Activated T-helper 17 cell treated with anti-CD3 and anti-CD28 coated beads, Interleukin-2, amount 50 U/mL, for 72 hours (primary cell): Measurements from ENCODE around the gene TSPAN31. TPM values are rescaled to one million over a fixed set of nuclear protein-coding genes. Genes with fewer than 3 reads are reported as not detected.

Experiments used
- ATAC-seq: fragments of 150-1000 bp; cut with Tn5 transposase; replicated peaks from 2 replicates; pipeline ENCODE4 v1.10.0; 2021; ENCODE audit warnings: mild to moderate bottlenecking, moderate library complexity
- H3K27ac Mint-ChIP-seq: one replicate; pipeline ENCODE4 v1.8.0; 2022; ENCODE audit warnings: mixed read lengths
- H3K27me3 Mint-ChIP-seq: one replicate; pipeline ENCODE4 v1.8.0; 2022; ENCODE audit warnings: mixed read lengths
- H3K36me3 Mint-ChIP-seq: one replicate; pipeline ENCODE4 v1.8.0; 2022; ENCODE audit warnings: low read depth, mild to moderate bottlenecking, mixed read lengths
- H3K4me1 Mint-ChIP-seq: one replicate; pipeline ENCODE4 v1.8.0; 2022; ENCODE audit warnings: mixed read lengths
- H3K4me3 Mint-ChIP-seq: one replicate; pipeline ENCODE4 v1.8.0; 2022; ENCODE audit warnings: mild to moderate bottlenecking, mixed read lengths
- H3K9me3 Mint-ChIP-seq: one replicate; pipeline ENCODE4 v1.8.0; 2022; ENCODE audit warnings: mixed read lengths
- total RNA-seq, 2 donors: library from RNA; stranded (reverse); gene quantifications; one replicate each; pipeline ENCODE4 v1.2.3, GENCODE V29; 2022

The TSPAN31 gene
- total RNA-seq, 2 donors from 2014 or later = 10.7 to 18.7 TPM

DNA sequence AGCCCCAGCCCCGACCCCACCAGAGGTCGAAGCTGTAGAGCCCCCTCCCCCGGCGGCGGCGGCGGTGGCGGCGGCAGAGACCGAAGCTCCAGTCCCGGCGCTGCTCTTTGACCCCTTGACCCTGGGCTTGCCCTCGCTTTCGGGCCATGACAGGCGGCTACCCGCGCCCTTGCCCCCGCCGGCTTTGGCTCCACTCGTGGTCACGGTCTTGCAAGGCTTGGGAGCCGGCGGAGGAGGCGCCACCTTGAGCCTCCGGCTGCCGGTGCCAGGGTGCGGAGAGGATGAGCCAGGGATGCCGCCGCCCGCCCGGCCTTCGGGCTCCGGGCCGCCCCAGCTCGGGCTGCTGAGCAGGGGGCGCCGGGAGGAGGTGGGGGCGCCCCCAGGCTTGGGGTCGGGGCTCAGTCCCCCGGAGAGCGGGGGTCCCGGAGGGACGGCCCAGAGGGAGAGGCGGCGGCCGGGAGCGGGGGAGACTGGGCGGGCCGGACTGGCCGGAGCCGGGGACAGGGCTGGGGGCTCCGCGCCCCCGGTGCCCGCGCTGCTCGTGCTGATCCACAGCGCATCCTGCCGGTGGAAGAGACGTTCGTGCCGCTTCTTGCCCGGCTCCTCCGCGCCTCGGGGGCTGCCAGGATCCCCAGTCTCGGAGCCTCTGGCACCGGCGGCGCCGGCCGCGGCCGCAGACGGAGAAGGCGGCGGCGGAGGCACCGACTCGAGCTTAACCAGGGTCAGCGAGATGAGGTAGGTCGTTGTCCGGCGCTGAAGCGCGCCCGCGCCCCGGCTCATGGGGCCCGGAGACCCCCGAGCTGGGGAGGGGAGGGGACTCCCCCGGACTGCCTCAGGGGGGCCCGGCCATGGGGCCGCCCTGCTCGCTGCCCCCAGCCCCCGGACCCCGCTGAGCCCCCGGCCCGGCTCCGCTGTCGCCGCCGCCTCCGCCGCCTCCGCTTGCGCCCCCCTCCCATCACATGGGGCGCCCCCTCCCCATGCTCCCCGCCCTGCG lies 7.1 kb upstream of the TSPAN31 start:
- Mint-ChIP-seq H3K27ac (no peak overlapping the region), H3K4me3 (no peak overlapping the region), H3K9me3 (no peaks in the 10 kb centered on the region), H3K36me3 (peaks cover 61% of the 10 kb centered on the region), H3K27me3 (no peaks in the 10 kb centered on the region), H3K4me1 (peaks cover 23% of the 10 kb centered on the region)
- no peak for ATAC-seq

GRCh38 chr12:57738661-57739237 lies 6.1 kb upstream of the TSPAN31 start, which contains the start of gene AGAP2:
Gene AGAP2 (minus strand): TSS chr12:57738742. CDS start chr12:57738246, 496 bp downstream.
- Mint-ChIP-seq H3K4me1 (peaks cover 22% of the 10 kb centered on the region), H3K9me3 (no peaks in the 10 kb centered on the region), H3K4me3 (peak within 1 kb of the TSS; percentile 99), H3K27me3 (no peaks in the 10 kb centered on the region), H3K27ac (peak within 1 kb of the TSS; percentile 80), H3K36me3 (peaks cover 51% of the 10 kb centered on the region)
- ATAC-seq = no peak

DNA sequence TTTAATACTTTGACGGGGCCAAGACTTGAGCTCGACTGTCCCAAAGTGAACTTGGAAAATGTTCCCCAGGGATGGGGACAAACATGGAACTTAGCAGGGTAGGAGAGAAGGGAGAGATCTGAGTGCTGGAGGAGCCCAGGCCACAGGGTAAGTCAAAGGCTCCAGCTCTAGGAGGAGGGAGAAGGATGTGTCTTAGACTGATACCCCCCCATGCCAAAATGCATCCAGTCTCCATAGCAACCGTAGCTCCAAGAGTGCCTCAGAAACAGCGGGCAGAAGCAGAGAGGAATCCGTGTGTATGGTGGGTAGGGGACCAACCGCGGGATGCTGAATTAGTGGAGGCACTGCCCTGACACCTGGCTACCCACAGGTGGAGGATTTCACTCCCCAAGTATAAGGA lies 5.5 kb upstream of the TSPAN31 start:
- H3K4me1 Mint-ChIP-seq = peaks cover 27% of the 10 kb centered on the region

GRCh38 chr12:57739914-57740538 lies 4.8 kb upstream of the TSPAN31 start:
- peak overlapping the region; percentile 97 for H3K27ac Mint-ChIP-seq
- H3K36me3 Mint-ChIP-seq = peaks cover 48% of the 10 kb centered on the region
- ATAC-seq = no peak
- H3K4me1 Mint-ChIP-seq = peaks cover 27% of the 10 kb centered on the region
- no peaks in the 10 kb centered on the region for H3K9me3 Mint-ChIP-seq
- H3K27me3 Mint-ChIP-seq = no peaks in the 10 kb centered on the region
- H3K4me3 Mint-ChIP-seq = peak overlapping the region; percentile 99

More for the DNA sequence above, 5.5 kb upstream of the TSPAN31 start:
- Mint-ChIP-seq H3K9me3 (no peaks in the 10 kb centered on the region), H3K36me3 (peaks cover 48% of the 10 kb centered on the region), H3K27ac (peak overlapping the region; percentile 80), H3K27me3 (no peaks in the 10 kb centered on the region), H3K4me3 (peak overlapping the region; percentile 99)
- ATAC-seq = no peak

- peaks cover 32% of the 10 kb centered on the region for H3K4me1 Mint-ChIP-seq
- H3K4me3 Mint-ChIP-seq = peak overlapping the region; percentile 99
- peak overlapping the region; percentile 97 for H3K27ac Mint-ChIP-seq
- H3K27me3 Mint-ChIP-seq = no peaks in the 10 kb centered on the region
- no peaks in the 10 kb centered on the region for H3K9me3 Mint-ChIP-seq
- ATAC-seq = peak; percentile 68
- H3K36me3 Mint-ChIP-seq = peaks cover 46% of the 10 kb centered on the region
Observed at GRCh38 chr12:57740656-57741412, 4.0 kb upstream of the TSPAN31 start.

- Mint-ChIP-seq H3K4me1 (peaks cover 30% of the 10 kb centered on the region), H3K27ac (peak overlapping the region; percentile 97), H3K9me3 (no peaks in the 10 kb centered on the region), H3K27me3 (no peaks in the 10 kb centered on the region), H3K4me3 (peak overlapping the region; percentile 99), H3K36me3 (peaks cover 49% of the 10 kb centered on the region)
- no peak for ATAC-seq
Observed at GRCh38 chr12:57741413-57741789, 3.4 kb upstream of the TSPAN31 start.

- peak; percentile 74 for ATAC-seq
- H3K4me1 Mint-ChIP-seq = peaks cover 26% of the 10 kb centered on the region
- H3K36me3 Mint-ChIP-seq = peaks cover 49% of the 10 kb centered on the region
- H3K27ac Mint-ChIP-seq = peak overlapping the region; percentile 97
- H3K27me3 Mint-ChIP-seq = no peaks in the 10 kb centered on the region
- peak overlapping the region; percentile 99 for H3K4me3 Mint-ChIP-seq
- H3K9me3 Mint-ChIP-seq = no peaks in the 10 kb centered on the region
Observed at GRCh38 chr12:57741844-57742738, 2.7 kb upstream of the TSPAN31 start.

DNA sequence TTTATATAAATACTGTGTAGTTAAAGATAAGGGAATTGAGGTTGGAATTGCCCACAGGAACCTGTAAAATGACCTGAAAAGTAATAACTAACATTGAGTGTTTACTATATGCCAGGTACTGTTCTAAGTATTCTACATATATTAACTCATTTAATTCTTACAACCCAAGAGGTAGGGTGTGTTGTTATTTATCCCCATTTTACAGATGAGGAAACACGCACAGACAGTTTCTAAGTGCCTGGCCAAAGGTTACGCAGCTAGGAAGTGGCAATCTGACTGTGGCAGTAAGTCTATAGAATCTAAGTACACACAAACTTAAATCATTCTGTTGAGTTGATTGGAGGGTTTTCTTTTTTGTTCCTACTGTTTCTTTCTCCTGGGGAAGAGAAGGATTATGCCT lies 1.1 kb upstream of the TSPAN31 start:
- no peaks in the 10 kb centered on the region for H3K27me3 Mint-ChIP-seq
- H3K9me3 Mint-ChIP-seq = no peaks in the 10 kb centered on the region
- peak overlapping the region; percentile 93 for H3K27ac Mint-ChIP-seq
- no peak for ATAC-seq
- H3K36me3 Mint-ChIP-seq = peaks cover 65% of the 10 kb centered on the region
- H3K4me1 Mint-ChIP-seq = peaks cover 26% of the 10 kb centered on the region
- H3K4me3 Mint-ChIP-seq = peak overlapping the region; percentile 95

DNA sequence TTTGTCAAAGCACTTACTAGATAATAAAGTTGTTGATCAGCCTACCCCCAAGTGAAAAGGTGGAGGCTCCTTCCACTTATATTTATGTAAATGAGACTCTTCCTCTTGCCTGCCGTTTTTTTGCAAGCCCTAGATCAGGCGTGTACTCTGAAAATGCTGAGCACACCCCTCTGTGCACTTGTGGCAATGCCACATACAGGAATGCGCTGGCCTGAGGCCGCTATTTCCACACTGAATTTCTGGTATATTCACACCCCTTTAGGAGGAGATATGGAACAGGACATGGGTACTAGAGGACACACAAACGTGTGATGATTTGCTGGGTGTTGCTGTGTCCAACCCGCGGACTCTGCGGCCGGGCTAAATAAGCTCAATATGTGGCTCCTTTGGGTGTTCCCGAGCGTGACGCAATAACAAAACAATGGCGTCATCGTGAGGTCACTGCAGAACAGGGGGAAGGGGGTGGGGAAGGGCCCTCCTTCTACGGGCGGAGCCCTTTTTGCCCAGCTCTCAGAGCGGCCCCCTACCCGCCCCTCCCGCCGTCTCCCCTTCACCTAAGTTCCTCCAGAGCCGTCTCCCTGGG lies 554 bp upstream of the TSPAN31 start:
- Mint-ChIP-seq H3K9me3 (no peaks in the 10 kb centered on the region), H3K36me3 (peaks cover 65% of the 10 kb centered on the region), H3K27ac (peak overlapping the region; percentile 93), H3K4me1 (peaks cover 23% of the 10 kb centered on the region), H3K4me3 (peak overlapping the region; percentile 95), H3K27me3 (no peaks in the 10 kb centered on the region)
- peak; percentile 54 for ATAC-seq

DNA sequence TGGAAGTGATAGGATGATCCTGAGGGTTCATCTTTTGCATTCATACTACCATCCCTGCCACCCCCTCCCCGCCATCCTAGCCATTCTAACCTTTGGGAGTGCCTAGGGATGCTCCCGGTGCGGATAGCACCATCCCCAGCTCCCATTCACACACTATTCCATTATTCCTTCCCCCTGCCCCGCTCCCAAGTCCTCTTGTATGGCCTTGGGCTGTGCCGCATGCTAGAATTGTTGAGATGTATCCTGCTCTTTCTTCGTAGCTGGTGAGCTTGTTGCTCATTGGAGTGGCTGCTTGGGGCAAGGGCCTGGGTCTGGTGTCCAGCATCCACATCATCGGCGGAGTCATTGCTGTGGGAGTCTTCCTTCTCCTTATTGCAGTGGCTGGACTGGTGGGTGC lies 644 bp downstream of the TSPAN31 start:
- Mint-ChIP-seq H3K36me3 (peaks cover 70% of the 10 kb centered on the region), H3K4me1 (peaks cover 18% of the 10 kb centered on the region), H3K27me3 (no peaks in the 10 kb centered on the region), H3K27ac (peak overlapping the region; percentile 93), H3K9me3 (no peaks in the 10 kb centered on the region), H3K4me3 (peak overlapping the region; percentile 95)
- no peak for ATAC-seq

GRCh38 chr12:57746025-57746424 lies 1.2 kb downstream of the TSPAN31 start:
- peaks cover 14% of the 10 kb centered on the region for H3K4me1 Mint-ChIP-seq
- H3K27ac Mint-ChIP-seq = peak overlapping the region; percentile 93
- no peaks in the 10 kb centered on the region for H3K9me3 Mint-ChIP-seq
- no peaks in the 10 kb centered on the region for H3K27me3 Mint-ChIP-seq
- H3K4me3 Mint-ChIP-seq = peak overlapping the region; percentile 95
- H3K36me3 Mint-ChIP-seq = peaks cover 70% of the 10 kb centered on the region
- ATAC-seq = no peak

- Mint-ChIP-seq H3K27me3 (no peaks in the 10 kb centered on the region), H3K4me3 (no peak overlapping the region), H3K27ac (no peak overlapping the region), H3K36me3 (peaks cover 82% of the 10 kb centered on the region), H3K9me3 (no peaks in the 10 kb centered on the region), H3K4me1 (peaks cover 33% of the 10 kb centered on the region)
- no peak for ATAC-seq
Observed at GRCh38 chr12:57749061-57749460, 4.2 kb downstream of the TSPAN31 start.
